Measurements from ENCODE around the gene RGSL1.
A peak's percentile ranks its signal among the peaks of the same experiment; 100 is the strongest.

RGSL1 gene

GRCh38 chr1:182588500-182589396, 138.8 kb downstream of the RGSL1 start, which contains the start of gene RNASEL:
RNASEL (minus strand) TSS chr1:182589256; CDS start chr1:182586806, 2,450 bp downstream.
- peak; percentile 28 to 55 (median 34) for DNase-seq (ENCODE audit: low read depth in 3 of 3)

GRCh38 chr1:182589520-182589919, 139.6 kb downstream of the RGSL1 start:
- no peak for DNase-seq (ENCODE audit: low read depth in 3 of 3)

GRCh38 chr1:182589931-182590330, 140.0 kb downstream of the RGSL1 start:
- DNase-seq (ENCODE audit: low read depth in 3 of 3): no peak

GRCh38 chr1:182595641-182596240, 145.8 kb downstream of the RGSL1 start:
- DNase-seq (ENCODE audit: low read depth in 3 of 3): peak; percentile 44 to 67 (median 51)

- no peak for DNase-seq (ENCODE audit: low read depth in 3 of 3)
Measured at GRCh38 chr1:182596934-182597333, 147.0 kb downstream of the RGSL1 start.

GRCh38 chr1:182598296-182598695, 148.3 kb downstream of the RGSL1 start:
- DNase-seq (ENCODE audit: low read depth in 3 of 3): no peak

- DNase-seq (ENCODE audit: low read depth in 3 of 3): no peak
Measured at GRCh38 chr1:182599339-182599738, 149.4 kb downstream of the RGSL1 start.

GRCh38 chr1:182600036-182600713, 150.2 kb downstream of the RGSL1 start:
- no peak for DNase-seq (ENCODE audit: low read depth in 3 of 3)

- DNase-seq (ENCODE audit: low read depth in 3 of 3): no peak
Measured at GRCh38 chr1:182600745-182601415, 150.9 kb downstream of the RGSL1 start.

GRCh38 chr1:182601416-182601786, 151.5 kb downstream of the RGSL1 start:
- peak in 2 of 3 experiments; percentile 47 to 70 for DNase-seq (ENCODE audit: low read depth in 3 of 3)

- DNase-seq (ENCODE audit: low read depth in 3 of 3): no peak
Measured at GRCh38 chr1:182601913-182602312, 152.0 kb downstream of the RGSL1 start.

GRCh38 chr1:182602935-182603645, 153.1 kb downstream of the RGSL1 start:
- no peak for DNase-seq (ENCODE audit: low read depth in 3 of 3)

GRCh38 chr1:182603646-182604174, 153.8 kb downstream of the RGSL1 start:
- DNase-seq (ENCODE audit: low read depth in 3 of 3): no peak

- DNase-seq (ENCODE audit: low read depth in 3 of 3): peak; percentile 88 to 97 (median 90)
Measured at GRCh38 chr1:182604175-182605164, 154.5 kb downstream of the RGSL1 start, which contains the start of gene RGS16. RGS16 (minus strand) TSS chr1:182604389; CDS start chr1:182604259, 130 bp downstream.

- no peak for DNase-seq (ENCODE audit: low read depth in 3 of 3)
Measured at GRCh38 chr1:182607566-182607965, 157.6 kb downstream of the RGSL1 start.

- no peak for DNase-seq (ENCODE audit: low read depth in 3 of 3)
Measured at GRCh38 chr1:182608236-182608635, 158.3 kb downstream of the RGSL1 start.

GRCh38 chr1:182608845-182609610, 159.1 kb downstream of the RGSL1 start:
- no peak for DNase-seq (ENCODE audit: low read depth in 3 of 3)

Data from stimulated activated CD4-positive, alpha-beta T cell treated with anti-CD3 and anti-CD28 coated beads, TNF-alpha, amount 100 ng/mL, for 24 hours (primary cell).